OCI-LY7 (cell line): Measurements from ENCODE around the gene DAB1. TPM values are rescaled to one million over a fixed set of nuclear protein-coding genes. Genes with fewer than 3 reads are reported as not detected.

Experiments
- BruUV-seq: library from RNA; stranded (reverse); fragments of 400-500 nt; replicated peaks from 2 replicates; lab custom pipeline; 2021; lab: Mats Ljungman, UMichigan
- CTCF ChIA-PET: fragments of 300-600 bp; sonication (Branson Sonifier 250); formaldehyde crosslinking; loops from one replicate; lab custom pipeline; 2022; ENCODE audit warnings: antibody characterized with exemption; ENCODE audit not compliant: unreplicated experiment; lab: Charles Lee
- POLR2A ChIA-PET: fragments of 300-600 bp; sonication (Branson Sonifier 250); formaldehyde crosslinking; loops from one replicate; lab custom pipeline; 2022; ENCODE audit warnings: antibody characterized with exemption; lab: Charles Lee
- DNase-seq: peaks from one replicate; pipeline ENCODE4 v3.0.0-alpha.2; 2015; ENCODE audit warnings: low spot score
- H2AFZ ChIP-seq: fragments of 200-600 bp; sonication (generic), shearing (Covaris generic); 2 replicates; pipeline ENCODE4 v1.6.1; 2014; ENCODE audit warnings: mild to moderate bottlenecking, antibody characterized with exemption, low read length, moderate library complexity
- H3K27ac ChIP-seq: fragments of 200-600 bp; sonication (generic); 2 replicates; pipeline ENCODE4 v1.5.1; 2014; ENCODE audit warnings: mixed run types, low read depth, mild to moderate bottlenecking, moderate library complexity, low read length, inconsistent platforms; ENCODE audit not compliant: poor library complexity, severe bottlenecking
- H3K36me3 ChIP-seq: fragments of 200-600 bp; sonication (generic); 2 replicates; pipeline ENCODE4 v1.6.1; 2014; ENCODE audit warnings: mild to moderate bottlenecking, antibody characterized with exemption, low read length, moderate library complexity, mixed read lengths; ENCODE audit not compliant: insufficient read depth
- H3K4me1 ChIP-seq: fragments of 200-600 bp; sonication (generic); 2 replicates; pipeline ENCODE4 v1.5.1; 2014; ENCODE audit warnings: mild to moderate bottlenecking, low read length; ENCODE audit not compliant: insufficient read depth, poor library complexity, severe bottlenecking
- H3K4me2 ChIP-seq: fragments of 200-600 bp; sonication (generic); 2 replicates; pipeline ENCODE4 v1.6.1; 2014; ENCODE audit warnings: mild to moderate bottlenecking, low read length
- H3K4me3 ChIP-seq: fragments of 200-600 bp; sonication (generic); 2 replicates; pipeline ENCODE4 v1.5.1; 2014; ENCODE audit warnings: mild to moderate bottlenecking, low read depth, low read length; ENCODE audit not compliant: poor library complexity, severe bottlenecking
- H3K79me2 ChIP-seq: fragments of 200-600 bp; sonication (generic); 2 replicates; pipeline ENCODE4 v1.6.1; 2016; ENCODE audit warnings: low read depth, mild to moderate bottlenecking, low read length, moderate library complexity, mixed read lengths; ENCODE audit not compliant: insufficient read depth
- H3K9me2 ChIP-seq: fragments of 200-600 bp; sonication (generic); 2 replicates; pipeline ENCODE4 v1.6.1; 2016; ENCODE audit warnings: mild to moderate bottlenecking, low read length, mixed read lengths; ENCODE audit not compliant: insufficient read depth
- H3K9me3 ChIP-seq: fragments of 200-600 bp; sonication (generic); 2 replicates; pipeline ENCODE4 v1.6.1; 2014; ENCODE audit warnings: mild to moderate bottlenecking, mixed run types, low read length, mixed read lengths
- H4K20me1 ChIP-seq: fragments of 200-600 bp; sonication (generic); 2 replicates; pipeline ENCODE4 v1.6.1; 2014; ENCODE audit warnings: mild to moderate bottlenecking, antibody characterized with exemption, low read length, moderate library complexity, mixed read lengths; ENCODE audit not compliant: insufficient read depth
- CTCF ChIP-seq: fragments of 200-600 bp; sonication (generic); conservative IDR thresholded peaks from 2 replicates; pipeline ENCODE4 v1.5.1; 2014; ENCODE audit warnings: mild to moderate bottlenecking, antibody characterized with exemption, low read length, moderate library complexity, mixed read lengths
- EZH2phosphoT487 ChIP-seq: fragments of 200-600 bp; sonication (generic); IDR thresholded peaks from 2 replicates; pipeline ENCODE4 v1.6.1; 2018; ENCODE audit warnings: low read depth, borderline replicate concordance, mild to moderate bottlenecking, mixed run types, antibody characterized with exemption, low read length, moderate library complexity, mixed read lengths
- intact Hi-C: fragments of 100-400 bp; cut with micrococcal nuclease; formaldehyde crosslinking; loops from one replicate; pipeline ENCODE4 v1.10.0; 2022; ENCODE audit not compliant: unreplicated experiment
- total RNA-seq, 2 experiments: library from RNA; depleted of rRNA in 1 of 2; stranded (reverse); fragments of >200 nt in 1 of 2; shearing (Covaris generic) in 1 of 2; gene quantifications; 2 replicates each; pipeline ENCODE4 v1.2.3, GENCODE V29; 2014 to 2022

DAB1 gene
- total RNA-seq, 2 experiments from 2014 or later: not detected

GRCh38 chr1:57202241-57202640 lies 221.6 kb downstream of the DAB1 start:
- Histone ChIP-seq H3K4me3 (no peak overlapping the region), H3K79me2 (no peaks in the 10 kb centered on the region), H3K9me2 (no peaks in the 10 kb centered on the region), H3K27ac (no peak overlapping the region), H4K20me1 (no peaks in the 10 kb centered on the region), H3K4me1 (no peaks in the 10 kb centered on the region), H3K4me2 (no peak overlapping the region), H2AFZ (no peak overlapping the region), H3K9me3 (no peaks in the 10 kb centered on the region), H3K36me3 (no peaks in the 10 kb centered on the region)
- CTCF ChIA-PET: no interaction called here
- POLR2A ChIA-PET: no interaction called here
- TF ChIP-seq EZH2phosphoT487: no peak
- TF ChIP-seq CTCF: no peak
- no TSS peak for BruUV-seq
- no peak for DNase-seq
- intact Hi-C loops: no loop called here

DNA sequence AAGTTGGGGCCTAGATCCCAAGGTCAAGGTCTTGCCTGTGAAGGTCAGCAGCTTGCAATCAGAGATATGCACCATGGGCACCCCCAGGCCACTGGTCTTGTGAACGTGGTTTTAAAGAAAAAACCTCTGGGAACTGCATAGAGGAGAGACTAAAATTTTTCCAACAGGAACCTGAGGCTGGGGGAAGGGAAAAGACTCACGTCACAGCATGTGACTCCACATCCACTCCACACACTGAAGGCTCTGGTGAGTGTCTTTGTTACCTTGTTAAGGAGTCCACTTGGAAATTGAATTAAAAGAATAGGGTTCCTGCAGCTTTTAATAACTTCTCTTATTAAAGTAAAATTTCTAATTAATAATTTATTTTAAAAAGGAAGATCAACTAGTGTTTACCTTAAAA lies 224.9 kb downstream of the DAB1 start:
- POLR2A ChIA-PET: no interaction called here
- CTCF ChIA-PET: no interaction called here
- no peaks in the 10 kb centered on the region for H3K79me2 ChIP-seq
- no peaks in the 10 kb centered on the region for H3K9me2 ChIP-seq
- no peak for DNase-seq
- H4K20me1 ChIP-seq: no peaks in the 10 kb centered on the region
- H3K4me1 ChIP-seq: no peaks in the 10 kb centered on the region
- no peak overlapping the region for H3K27ac ChIP-seq
- H2AFZ ChIP-seq: no peak overlapping the region
- BruUV-seq: no TSS peak
- H3K4me3 ChIP-seq: no peak overlapping the region
- H3K9me3 ChIP-seq: no peaks in the 10 kb centered on the region
- H3K4me2 ChIP-seq: no peak overlapping the region
- intact Hi-C loops: no loop called here
- no peaks in the 10 kb centered on the region for H3K36me3 ChIP-seq
- TF ChIP-seq CTCF (no peak), EZH2phosphoT487 (no peak)

GRCh38 chr1:57195436-57195941 lies 228.4 kb downstream of the DAB1 start:
- Histone ChIP-seq H3K4me2 (no peak overlapping the region), H3K27ac (no peak overlapping the region), H3K9me2 (no peaks in the 10 kb centered on the region), H3K79me2 (no peaks in the 10 kb centered on the region), H2AFZ (no peak overlapping the region), H3K4me1 (no peaks in the 10 kb centered on the region), H3K9me3 (no peaks in the 10 kb centered on the region), H3K36me3 (no peaks in the 10 kb centered on the region), H4K20me1 (no peaks in the 10 kb centered on the region), H3K4me3 (no peak overlapping the region)
- no peak for TF ChIP-seq CTCF
- no peak for TF ChIP-seq EZH2phosphoT487
- CTCF ChIA-PET: no interaction called here
- POLR2A ChIA-PET: interaction anchor here (0.8 kb wide), 1 partner anchor 105 kb away, joined by 3 read pairs; no protein-coding TSS in a partner anchor
- intact Hi-C loops: no loop called here
- BruUV-seq: no TSS peak
- DNase-seq: no peak
